ENCODE measurements around the gene SPOCK3.

GRCh38 chr4:167222099-167222498, 12.2 kb downstream of the SPOCK3 start:
- TF ChIP-seq CTCF (IDR thresholded peaks at IDR 0.05) (no peak), POLR2A (IDR thresholded peaks at IDR 0.05) (no peak)

Data from right lobe of liver (tissue), 4 donors.